GM12875 (cell line): ENCODE results near the gene MYO7B.

Experiments used
- H3K4me3 ChIP-seq: one replicate; pipeline ENCODE4 v1.5.1; 2011; ENCODE audit warnings: low read depth, low read length, control low read depth
- TF ChIP-seq, protein P1 (sequence below): IDR thresholded peaks from 2 replicates; pipeline ENCODE4 v1.5.1; 2011; ENCODE audit warnings: low read depth, mild to moderate bottlenecking, control low read depth, inconsistent platforms, low read length, moderate library complexity, borderline replicate concordance; ENCODE audit not compliant: insufficient read depth

MYO7B gene

DNA sequence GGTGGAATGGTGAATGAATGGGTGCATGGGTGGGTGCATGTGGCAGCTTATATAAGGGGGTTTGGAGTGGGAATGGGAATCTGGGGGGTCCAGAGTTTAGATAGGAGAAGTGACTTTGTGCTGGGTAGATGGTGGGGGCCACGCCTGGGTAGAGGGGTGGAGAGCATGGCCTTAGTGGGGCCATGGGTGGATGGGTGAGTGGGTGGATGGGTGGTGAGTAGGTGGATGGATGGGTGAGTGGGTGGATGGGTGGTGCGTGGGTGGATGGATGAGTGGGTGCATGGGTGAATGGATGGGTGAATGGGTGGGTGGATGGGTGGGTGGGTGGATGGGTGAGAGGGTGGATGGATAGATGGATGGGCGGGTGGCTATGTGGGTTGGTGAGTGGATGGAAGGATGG is 53.9 kb downstream of the MYO7B start:
- H3K4me3 ChIP-seq = no peak overlapping the region
- TF ChIP-seq, protein P1, sequence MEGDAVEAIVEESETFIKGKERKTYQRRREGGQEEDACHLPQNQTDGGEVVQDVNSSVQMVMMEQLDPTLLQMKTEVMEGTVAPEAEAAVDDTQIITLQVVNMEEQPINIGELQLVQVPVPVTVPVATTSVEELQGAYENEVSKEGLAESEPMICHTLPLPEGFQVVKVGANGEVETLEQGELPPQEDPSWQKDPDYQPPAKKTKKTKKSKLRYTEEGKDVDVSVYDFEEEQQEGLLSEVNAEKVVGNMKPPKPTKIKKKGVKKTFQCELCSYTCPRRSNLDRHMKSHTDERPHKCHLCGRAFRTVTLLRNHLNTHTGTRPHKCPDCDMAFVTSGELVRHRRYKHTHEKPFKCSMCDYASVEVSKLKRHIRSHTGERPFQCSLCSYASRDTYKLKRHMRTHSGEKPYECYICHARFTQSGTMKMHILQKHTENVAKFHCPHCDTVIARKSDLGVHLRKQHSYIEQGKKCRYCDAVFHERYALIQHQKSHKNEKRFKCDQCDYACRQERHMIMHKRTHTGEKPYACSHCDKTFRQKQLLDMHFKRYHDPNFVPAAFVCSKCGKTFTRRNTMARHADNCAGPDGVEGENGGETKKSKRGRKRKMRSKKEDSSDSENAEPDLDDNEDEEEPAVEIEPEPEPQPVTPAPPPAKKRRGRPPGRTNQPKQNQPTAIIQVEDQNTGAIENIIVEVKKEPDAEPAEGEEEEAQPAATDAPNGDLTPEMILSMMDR = no peak

DNA sequence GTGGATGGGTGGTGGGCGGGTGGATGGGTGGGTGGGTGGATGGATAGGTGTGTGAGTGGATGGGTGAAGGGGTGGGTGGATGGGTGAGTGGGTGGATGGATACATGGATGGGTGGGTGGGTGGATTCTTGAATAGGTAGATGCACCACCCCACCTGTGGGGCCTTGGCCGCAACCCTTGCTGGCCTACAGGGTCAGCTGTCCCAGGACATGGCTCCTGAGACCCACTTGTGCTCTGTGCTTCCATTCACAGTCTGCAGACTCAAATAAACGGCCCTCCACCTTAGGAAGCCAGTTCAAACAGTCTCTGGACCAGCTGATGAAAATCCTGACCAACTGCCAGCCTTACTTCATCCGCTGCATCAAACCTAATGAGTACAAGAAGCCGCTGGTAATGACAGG is 54.4 kb downstream of the MYO7B start:
- no peak overlapping the region for H3K4me3 ChIP-seq
- TF ChIP-seq, protein P1 = no peak

DNA sequence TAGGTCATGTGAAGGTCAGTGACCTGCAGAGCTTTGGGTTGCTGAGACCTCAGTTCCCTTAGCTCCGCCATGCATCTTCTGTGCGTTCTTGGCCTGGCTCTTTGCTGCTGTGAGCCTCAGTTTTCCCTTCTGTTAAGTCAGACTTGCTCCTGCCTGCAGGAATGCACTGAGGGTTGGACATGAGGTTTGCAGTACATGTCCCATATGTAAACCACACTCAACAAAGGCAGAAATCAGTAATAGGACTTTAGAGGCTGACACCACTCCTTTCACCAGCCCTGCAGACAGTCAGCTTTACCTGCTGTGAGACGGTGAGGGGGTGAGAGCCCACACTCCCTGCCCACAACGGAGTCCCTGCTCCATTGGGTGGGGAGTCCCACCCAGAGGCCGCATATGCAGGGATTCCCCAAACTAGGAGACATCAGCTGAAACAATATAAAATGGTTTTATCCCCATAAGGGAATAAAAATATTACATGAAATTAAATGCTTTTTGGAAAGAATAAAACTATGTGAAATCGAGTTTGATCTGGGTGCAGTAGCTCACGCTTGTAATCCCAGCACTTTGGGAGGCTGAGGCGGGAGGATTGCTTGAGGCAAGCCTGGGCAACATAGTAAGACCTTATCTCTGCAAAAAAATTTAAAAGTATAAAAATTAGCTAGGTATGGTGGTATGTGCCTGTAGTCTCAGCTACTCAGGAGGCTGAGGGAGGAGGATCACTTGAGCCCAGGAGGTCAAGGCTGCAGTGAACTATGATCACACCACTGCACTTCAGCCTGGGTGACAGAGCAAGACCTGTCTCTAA is 55.1 kb downstream of the MYO7B start:
- TF ChIP-seq, protein P1 = no peak
- no peak overlapping the region for H3K4me3 ChIP-seq

DNA sequence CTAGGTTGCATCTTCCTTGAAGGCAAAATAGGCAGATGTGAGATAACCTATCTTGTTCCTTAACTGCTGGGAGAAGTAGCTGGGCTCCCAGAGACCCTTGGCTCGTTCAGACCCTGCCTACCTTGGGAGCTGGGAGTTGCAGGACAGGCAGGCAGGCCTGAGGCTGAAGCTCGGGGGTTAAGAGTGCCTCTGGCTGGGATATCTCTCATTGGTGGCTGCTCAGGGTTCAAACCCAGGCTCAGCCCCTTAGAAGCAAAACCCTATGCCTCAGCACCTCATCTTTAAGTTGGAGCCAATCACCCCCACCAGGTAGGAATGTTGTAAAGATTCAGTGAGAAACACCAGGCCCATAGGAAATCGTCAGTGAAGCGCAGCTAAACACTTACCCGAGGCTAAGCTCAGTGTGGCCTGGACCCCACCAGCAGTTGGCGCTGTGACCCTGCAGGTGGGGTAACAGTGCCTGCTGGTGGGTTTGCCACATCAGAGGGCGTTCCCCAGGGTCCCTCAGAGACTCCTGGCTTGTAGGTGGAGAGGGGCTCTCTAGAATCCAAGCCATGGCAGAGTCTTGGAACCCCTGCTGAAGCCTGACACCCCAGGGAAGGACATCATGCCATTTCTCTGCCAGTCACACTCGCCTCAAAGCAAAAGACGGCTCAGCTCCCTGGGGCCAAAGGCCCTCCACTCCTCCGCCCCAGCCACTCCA is 55.9 kb downstream of the MYO7B start:
- TF ChIP-seq, protein P1 = peak; percentile 100
- no peak overlapping the region for H3K4me3 ChIP-seq

DNA sequence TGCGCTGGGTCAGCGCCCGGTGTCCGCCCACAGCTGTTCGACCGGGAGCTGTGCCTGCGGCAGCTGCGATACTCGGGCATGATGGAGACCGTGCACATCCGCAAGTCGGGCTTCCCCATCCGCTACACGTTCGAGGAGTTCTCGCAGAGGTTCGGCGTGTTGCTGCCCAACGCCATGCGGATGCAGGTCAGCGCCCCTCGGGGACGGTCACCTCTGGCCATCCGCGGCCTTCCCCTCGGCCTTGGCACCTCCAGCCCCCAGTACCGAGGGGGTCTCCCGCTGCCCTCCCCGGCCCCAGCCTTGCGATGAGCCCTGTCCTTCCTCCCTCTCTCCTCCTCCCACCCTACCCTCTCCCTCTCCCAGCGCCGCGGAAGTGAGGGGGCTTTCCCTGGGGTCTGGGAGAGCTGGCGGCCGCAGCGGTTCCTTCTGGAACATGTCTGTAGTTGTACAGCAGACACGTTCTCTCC is 57.3 kb downstream of the MYO7B start:
- H3K4me3 ChIP-seq = no peak overlapping the region
- TF ChIP-seq, protein P1 = no peak

DNA sequence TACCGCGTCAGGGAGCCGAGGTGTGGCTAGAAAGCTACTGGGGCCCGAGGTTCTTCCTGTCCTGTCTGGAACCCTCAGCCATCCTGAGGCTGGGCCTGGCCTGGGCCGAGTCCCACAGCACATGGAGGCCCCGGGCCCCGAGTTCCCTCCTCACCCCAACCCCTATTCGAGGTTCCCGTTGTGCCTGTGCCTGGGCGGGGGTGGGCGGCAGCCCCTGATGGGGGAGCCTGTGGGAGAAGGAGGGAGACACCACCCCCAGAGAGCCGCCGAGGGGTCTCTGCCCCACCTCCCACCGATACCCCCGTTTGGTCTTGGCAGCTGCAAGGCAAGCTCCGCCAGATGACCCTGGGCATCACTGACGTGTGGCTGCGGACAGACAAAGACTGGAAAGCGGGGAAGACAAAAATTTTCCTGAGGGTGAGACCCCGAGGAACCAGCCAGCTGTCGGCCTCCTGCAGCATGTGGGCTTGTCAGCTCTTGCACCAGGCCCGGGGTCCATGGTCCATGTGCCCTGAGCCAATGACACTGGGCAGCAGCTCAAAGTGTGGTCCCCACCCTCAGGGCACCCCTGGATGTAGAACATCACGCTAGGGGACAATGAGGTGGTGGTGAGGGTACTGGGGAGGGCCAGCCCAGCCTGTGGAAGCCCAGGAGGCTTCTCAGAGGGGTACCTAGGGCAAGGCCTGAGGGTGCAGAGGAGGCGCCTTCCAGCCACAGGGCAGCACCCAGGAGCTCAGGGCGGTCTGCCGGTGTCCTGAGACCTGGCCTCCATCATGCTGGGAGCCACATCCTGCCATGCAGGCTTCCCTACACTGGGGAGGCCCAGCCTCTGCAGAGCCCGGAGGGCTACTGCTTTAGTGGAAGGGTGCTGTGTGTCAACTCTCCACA is 58.0 kb downstream of the MYO7B start:
- TF ChIP-seq, protein P1 = no peak
- H3K4me3 ChIP-seq = no peak overlapping the region
